Measurements from ENCODE around the gene SPAG9.

SPAG9 gene

DNA sequence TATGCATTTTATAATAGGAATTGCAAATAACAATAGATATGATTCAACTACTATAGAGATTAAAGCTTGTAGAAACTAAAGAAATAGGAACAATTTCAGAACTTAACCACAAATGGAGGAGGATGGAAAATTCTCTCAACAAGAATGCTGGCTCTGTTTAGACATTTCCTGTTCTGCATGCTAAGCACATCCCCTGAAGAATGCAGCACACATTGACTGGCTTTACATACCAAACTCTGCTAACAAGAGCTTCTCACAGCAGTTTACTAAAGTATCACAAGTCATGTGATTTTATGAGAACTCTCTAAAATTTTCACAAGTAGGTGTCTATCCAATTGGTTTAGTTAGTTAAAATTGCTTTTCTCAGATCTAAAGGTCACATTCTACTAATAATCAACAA is 85.2 kb downstream of the SPAG9 start:
- DNase-seq (ENCODE audit: low read depth in 2 of 2) = no peak

DNA sequence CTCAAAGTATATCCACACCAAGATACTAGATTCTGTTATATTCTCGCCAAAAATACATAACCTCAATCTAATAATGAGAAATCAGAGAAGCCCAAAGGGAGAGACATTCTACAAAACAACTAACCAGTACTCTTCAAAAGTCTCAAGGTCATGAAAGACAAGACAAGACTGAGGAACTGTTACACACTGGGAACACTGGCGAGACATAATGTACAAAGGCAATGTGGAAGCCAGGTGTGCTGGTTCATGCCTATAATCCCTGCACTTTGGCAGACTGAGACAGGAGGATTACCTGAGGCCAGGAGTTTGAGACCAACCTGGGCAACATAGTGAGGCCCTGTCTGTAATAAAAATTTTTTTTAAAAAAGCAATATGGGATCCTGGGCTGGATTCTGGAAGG is 85.9 kb downstream of the SPAG9 start:
- DNase-seq (ENCODE audit: low read depth in 2 of 2) = no peak

DNA sequence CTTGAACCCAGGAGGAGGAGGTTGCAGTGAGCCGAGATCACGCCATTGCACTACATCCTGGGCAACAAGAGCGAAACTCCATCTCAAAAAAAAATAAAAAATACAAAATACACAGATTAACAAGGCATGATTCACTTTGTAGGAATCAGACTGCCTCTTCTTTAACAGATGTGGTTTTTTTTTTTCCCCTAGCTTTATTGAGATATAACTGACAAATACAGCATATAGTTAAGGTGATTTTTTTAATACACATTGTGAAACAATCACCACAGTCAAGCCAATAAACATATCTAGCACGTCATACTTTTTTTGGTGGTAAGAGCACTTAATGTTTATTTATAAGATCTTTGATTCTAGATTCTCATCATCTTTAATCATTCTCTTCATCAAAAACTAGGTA is 87.8 kb downstream of the SPAG9 start:
- DNase-seq (ENCODE audit: low read depth in 2 of 2) = no peak

DNA sequence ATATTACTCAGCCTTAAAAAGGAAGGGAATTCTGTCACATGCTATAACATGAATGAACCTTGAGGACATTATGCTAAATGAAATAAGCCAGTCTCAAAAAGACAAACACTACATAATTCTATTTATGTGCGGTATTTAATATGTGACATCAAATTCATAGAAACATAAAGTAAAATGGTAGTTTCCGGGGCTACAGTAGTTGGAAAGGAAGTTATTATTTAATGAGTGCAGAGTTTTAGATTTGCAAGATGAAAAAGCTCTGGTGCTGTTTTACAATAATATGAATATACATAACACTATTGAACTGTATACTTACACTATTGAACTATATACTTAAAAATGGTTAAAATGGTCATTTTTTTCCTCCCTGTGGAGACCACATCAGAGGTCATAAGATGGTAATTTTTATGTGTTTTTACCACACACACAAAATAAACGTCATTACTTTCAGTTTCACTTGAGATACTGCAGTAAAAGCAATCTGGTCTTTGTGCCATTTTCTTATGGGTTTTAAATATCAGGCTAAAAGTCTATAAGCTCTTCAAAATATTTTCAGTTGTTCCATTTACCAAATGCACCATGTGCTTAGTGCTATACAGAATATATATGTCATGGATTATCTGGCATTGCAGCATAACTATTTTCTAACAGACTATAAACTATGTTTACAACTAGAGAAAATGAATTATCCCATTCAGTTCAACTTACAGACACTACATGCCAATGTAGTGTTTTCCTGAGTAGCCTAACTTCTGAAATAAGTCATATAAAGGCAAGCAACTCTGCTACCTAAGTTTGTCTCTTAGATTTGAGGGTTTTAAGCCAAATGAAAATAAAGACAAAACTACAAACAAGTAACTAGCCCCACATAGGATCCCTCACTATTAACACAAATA is 90.9 kb downstream of the SPAG9 start:
- DNase-seq (ENCODE audit: low read depth in 2 of 2) = no peak

DNA sequence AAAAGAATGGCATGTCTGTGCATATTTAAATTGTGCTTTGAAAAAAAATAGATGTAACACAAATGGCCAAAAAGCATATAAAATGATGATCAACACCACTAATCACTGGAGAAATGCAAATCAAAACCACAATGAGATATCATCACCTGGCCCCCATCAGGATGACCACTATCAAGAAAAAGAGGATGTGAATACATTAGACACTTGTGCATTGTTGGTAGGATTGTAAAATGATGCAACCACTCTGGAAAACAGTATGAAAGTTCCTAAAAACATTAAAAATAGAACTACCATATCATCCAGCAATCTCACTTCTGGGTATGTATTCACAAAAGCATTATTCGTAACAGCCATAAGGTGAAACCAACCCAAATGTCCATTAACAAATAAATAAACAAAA is 91.5 kb downstream of the SPAG9 start:
- no peak for DNase-seq (ENCODE audit: low read depth in 2 of 2)

DNA sequence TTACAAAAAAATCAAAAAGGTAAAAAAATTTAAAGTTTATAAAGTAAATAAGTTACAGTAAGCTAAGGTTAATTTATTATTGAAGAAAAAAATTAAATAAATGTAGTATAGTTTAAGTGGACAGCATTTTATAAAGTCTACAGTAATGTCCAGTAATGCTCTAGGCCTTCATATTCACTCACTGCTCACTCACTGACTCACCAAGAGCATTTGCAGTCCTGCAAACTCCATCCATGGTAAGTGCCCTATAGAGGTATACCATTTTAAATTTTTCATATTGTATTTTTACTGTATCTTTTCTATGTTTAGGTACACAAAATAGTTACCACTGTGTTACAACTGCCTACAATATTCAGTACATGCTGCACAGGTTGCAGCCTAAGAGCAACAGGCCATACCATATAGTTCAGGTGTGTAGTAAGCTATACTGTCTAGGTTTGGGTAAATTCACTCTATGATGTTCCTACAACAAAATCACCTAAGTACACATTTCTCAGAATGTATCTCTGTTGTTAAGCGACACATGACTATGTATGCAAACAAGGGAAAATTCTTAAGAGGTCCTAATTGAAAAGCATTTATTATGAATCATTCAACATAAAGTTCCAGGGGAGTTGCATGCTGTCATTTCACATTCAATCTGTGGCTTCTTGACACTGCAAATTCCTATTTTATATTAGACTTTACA is 92.3 kb downstream of the SPAG9 start:
- no peak for DNase-seq (ENCODE audit: low read depth in 2 of 2)

DNA sequence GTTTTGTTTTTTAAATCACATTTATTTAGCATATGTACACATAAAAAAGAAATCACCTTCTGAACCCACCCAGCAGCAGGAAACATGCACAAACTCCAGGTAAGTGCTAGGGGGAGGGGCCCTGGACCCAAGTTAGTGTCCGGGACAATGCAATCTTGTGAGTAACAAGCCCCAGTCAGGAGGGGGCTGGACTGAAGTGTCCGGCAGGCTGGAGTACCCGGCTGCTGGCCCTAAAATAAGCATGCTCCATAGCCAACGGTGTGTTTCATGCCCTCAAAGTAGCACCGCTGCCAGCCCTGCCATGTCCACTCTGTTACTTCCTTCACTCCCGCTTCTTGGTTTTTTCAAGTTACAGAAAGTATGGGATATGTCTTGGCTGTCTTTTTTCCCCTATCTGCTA is 102.1 kb downstream of the SPAG9 start:
- DNase-seq (ENCODE audit: low read depth in 2 of 2) = no peak

DNA sequence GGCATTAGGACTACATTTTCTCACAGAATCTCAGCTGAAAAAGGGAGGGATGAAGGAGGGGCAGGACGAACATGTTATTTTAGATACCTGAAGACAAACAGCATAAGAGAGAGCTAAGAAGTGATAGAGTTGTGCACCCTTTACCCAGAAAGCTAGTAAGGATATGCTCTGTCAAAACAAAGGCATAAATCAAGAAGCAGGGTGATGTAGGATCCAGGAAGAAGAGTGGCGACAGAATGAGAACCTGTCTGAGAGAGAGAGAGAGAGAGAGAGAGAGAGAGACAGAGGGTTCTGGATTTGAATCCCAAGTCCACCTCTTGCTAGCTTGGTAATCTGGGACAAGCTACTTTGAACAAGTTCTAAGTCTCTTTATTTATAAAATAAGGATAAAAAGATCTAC is 103.4 kb downstream of the SPAG9 start:
- DNase-seq (ENCODE audit: low read depth in 2 of 2) = no peak

DNA sequence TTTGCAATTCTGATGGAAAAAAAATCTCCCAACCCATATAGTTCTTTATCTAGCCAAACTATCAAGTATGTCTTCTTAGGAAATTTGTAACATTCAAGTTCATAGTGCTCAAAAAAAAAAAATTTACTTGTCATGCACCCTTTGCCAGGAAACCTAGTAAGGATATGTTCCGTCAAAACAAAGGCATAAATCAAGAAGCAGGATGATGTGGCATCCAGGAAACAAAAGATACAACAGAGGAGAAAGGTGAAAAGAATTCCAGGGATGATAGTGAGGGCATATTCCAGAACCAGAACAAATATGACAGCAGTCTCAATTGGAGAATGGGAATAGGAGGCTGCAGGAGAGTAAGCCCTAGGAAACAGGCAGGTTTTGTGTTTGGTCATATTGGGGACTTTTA is 104.6 kb downstream of the SPAG9 start:
- no peak for DNase-seq (ENCODE audit: low read depth in 2 of 2)

DNA sequence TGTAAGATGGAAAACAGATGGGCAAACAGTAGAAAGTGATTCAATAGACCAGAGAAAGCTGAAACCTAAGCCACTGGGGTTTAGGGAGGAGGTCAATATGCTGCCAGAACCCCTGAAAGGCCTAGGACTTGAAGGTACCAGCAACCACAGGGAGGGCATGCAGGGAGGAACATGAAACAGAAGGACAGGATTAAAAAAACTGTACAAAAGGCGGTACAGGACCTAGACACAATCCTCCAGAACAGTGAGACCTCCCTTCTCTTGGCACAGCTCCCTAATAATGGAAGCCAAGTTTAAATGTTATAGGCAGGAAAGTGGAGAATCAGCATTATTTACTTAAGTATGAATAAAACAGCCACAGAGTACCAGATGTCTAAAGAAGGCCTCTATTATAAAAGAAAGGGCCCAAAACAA is 105.5 kb downstream of the SPAG9 start:
- no peak for DNase-seq (ENCODE audit: low read depth in 2 of 2)

DNA sequence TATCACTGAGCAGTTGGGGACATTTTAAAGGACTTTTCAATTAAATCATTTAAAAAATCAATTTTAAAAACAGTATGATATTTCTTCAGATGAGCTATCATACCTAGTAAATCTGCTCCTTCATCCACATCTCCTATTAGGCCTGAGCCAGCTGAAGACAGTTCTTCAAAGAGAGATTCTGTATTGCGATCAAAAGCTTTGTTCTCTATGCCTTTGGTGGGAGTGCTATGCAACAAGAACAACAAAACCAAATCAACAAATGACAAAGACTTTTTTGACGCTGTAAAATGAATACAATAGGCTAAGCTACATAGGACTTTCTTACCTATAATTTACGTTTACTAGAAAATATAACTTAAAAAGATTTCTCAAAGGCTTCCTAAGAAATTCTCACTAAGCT is 106.5 kb downstream of the SPAG9 start:
- no peak for DNase-seq (ENCODE audit: low read depth in 2 of 2)

DNA sequence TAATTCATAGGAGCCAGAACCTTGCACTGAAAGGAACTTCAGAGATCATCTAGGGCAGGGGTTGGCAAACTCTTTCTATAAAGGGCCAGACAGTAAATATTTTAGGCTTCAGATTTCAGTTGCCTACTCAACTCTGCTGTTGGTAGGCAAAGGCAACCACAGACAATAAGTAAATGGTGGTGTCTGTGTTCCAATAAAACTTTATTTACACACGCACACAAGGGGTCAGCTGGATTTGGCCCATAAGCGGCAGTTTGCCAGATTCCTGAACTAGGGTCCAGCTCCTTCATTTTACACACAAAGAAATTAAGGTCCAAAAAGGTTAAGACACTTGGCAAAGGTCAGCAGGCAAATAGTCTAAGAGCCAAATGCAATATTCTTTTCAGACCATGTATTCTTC is 107.3 kb downstream of the SPAG9 start:
- DNase-seq (ENCODE audit: low read depth in 2 of 2) = no peak

DNA sequence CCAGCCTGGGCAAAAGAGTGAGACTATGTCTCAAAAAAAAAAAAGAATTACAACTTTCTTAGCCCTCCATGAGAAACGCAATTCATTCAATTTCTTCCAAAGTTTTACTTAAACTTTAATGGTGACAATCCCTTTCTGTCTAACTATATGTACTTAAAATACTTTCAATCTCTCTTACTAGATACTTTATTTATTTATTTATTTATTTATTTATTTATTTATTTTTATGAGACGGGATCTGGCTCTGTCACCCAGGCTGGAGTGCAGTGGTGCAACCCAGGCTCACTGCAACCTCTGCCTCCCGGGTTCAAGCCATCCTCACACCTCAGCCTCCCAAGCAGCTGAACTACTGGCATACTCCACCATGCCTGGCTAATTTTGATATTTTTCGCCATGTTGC is 108.1 kb downstream of the SPAG9 start:
- no peak for DNase-seq (ENCODE audit: low read depth in 2 of 2)

DNA sequence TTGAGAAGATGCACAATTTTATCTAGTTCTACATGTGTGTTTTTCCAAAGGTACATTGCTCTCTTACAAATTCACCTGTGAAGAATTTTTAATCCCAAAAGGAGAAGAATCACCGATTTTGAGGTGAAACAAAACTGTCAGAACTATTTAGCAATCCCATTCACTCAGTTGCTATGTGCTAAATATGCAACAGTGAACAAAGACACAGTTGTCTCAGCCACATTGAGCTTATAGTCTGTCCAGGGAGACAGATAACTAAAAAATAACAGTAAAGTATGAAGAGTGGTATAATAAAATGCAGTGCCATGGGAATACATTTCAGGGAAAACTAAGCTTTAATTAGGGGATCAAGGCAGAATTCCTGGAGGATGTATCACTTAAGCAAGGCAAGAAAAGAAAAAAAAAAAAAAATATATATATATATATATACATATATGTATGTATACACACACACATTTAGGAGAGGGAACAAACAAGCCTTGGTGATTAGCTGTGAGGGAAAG is 110.4 kb downstream of the SPAG9 start:
- DNase-seq (ENCODE audit: low read depth in 2 of 2) = no peak

DNA sequence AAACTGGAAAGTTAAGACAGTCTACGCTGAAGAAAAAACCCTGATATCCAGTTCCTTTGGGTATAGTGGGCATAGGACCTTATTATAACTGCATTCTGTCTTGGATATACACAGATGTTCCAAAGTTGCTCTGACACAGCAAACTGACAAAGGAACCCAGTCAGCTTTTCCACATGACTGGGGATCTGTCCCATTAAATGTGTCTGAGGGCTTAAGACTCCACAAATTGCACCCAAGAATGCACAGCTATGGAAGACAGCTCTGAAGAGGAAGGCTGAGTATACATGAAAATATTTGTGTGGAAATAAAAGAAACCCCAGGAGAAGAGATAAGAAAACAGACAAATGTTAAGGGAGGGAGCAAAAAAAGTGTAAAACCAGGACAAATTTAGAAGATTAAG is 114.1 kb downstream of the SPAG9 start:
- no peak for DNase-seq (ENCODE audit: low read depth in 2 of 2)

DNA sequence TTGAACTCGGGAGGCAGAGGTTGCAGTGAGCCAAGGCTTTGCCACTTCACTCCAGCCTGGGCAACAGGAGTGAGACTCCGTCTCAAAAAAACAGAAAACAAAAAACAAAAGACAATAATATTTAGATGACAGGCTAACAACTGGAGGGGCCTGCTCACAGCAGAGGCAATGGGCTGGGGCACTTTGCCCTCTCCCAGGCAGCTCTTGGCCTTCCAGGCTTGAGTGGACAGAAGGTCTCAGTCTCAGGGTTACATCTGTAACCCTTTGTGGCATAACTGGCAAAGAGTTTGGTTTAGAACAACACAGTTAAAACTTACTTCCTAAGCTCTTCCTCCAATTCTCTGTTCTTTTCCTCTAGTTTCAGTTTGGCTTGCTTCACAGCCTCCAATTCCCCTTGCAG is 114.9 kb downstream of the SPAG9 start:
- no peak for DNase-seq (ENCODE audit: low read depth in 2 of 2)

DNA sequence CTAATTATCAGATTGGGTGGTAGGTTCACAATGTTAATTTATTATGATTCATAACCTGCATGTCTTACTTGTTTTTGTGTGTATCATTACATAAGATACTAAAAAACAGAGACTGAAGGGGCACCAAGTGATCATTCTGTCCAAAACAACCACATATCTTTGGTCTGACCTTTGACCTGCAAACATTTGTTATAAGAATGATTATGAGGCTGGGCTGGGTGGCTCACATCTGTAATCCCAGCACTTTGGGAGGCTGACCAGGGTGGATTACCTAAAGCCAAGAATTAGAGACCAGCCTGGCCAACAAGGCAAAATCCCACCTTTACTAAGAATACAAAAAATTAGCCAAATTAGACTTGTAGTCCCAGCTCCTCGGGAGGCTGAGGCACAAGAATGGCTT is 116.4 kb downstream of the SPAG9 start:
- no peak for DNase-seq (ENCODE audit: low read depth in 2 of 2)

DNA sequence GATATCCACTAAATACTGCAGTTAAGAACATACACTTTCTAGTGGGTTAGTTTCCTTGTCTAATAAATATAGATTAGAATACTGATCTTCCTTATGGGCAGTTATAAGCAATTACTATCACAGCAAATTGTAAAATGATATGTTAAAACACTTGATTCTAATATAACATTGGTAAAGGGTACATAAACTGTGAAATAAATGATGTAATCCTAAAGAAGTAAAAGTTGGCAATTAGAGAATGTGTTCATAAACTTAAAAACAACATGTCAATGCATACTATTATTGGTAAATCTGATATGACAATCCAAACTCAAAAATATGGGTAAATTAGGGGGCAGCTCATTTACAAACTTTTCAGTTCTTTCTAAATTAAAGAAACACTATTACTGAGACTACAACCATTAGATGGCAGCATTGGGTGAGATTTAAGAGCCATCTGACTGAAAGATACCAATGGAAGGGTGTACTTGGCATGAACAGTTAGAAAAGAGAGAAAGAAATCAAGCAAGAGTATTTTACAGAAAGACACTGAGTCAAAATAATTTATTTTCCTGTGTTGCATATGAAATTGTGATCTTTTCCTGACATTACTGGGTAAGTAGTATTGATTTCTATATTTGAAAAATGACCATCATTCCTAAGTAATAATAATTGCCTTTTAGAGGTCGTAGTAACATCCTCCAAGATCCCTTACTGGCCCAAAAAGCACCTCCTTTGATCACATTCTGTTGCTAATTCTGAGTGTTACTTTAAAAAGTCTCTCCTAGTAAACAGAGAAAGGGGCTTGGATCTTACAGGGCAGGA is 119.6 kb downstream of the SPAG9 start:
- peak in 1 of 2 donors; percentile 12 for DNase-seq (ENCODE audit: low read depth in 2 of 2)

DNA sequence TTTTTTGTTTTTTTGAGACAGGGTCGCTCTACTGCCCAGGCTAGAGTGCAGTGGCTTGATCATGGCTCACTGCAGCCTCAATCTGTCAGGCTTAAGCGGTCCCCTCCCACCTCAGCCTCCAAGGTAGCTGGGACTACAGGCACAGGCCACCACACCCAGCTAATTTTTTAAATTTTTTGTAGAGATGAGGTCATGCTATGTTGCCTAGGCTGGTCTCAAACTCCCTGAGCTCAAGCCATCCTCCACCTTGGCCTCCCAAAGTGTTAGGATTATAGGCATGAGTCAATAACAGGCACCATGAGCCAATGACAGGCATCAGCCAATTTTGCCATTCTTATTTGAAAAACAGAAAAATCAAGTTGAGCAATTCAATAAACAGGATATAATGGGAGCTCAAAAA is 125.0 kb downstream of the SPAG9 start:
- DNase-seq (ENCODE audit: low read depth in 2 of 2) = no peak

DNA sequence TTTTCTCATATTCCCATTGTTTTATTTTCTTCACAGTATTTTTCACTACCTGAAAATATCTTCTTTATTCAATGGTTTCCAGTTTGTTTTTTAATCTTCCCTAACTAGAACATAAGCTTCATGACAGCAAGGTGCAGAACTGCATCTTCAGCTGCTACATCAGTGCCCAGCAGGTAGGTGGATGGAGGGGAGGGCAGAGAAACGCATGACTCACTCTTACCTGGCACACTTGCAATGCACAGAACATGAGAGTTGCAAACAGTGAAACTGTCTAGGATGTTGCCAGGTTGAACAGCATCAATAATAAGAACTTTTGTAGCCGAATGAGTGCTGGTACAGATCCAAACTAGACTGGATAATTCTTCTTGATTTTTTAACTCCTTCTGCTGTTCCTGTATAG is 127.1 kb downstream of the SPAG9 start:
- DNase-seq (ENCODE audit: low read depth in 2 of 2) = no peak

DNA sequence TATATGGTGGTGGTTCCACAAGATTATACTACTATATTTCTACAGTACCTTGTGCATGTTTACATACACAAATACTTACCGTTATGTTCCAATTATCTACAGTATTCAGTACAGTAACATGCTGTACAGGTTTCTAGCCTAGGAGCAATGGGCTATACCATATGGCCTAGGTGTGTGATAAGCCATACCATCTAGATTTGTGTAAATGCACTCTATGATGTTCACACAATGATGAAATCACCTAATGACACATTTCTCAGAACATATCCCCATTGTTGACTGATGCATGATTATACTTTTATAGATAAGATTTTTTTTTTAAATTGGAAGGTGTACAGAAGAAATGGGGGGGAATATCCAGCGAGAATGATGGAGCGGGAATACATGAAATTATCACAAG is 131.5 kb downstream of the SPAG9 start:
- DNase-seq (ENCODE audit: low read depth in 2 of 2) = no peak

DNA sequence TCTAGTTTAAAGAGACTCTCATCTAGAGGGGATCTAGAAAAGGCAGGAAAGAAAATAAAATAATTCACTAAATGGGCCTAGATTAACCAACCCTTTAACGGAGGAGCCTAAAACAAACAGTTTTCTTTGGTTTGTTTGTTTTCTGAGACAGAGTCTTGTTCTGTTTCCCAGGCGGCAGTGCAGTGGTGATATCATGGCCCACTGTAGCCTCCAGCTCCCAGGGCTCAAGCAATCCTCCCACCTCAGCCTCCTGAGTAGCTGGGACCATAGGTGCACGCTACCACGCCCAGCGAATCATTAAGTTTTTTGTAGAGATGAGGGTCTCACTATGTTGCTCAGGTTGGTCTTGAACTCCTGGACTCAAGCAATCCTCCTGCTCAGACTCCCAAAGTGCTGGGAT is 132.2 kb downstream of the SPAG9 start:
- no peak for DNase-seq (ENCODE audit: low read depth in 2 of 2)
